SK-N-SH treated with all-trans-retinoic acid at 6 μM for 48 hours (cell line): ENCODE measurements around the gene CACHD1.

Source experiments
- ATAC-seq: fragments of 200-7000 bp; cut with Tn5 transposase; 3 replicates; pipeline ENCODE4 v1.9.1; 2020; ENCODE audit warnings: mild to moderate bottlenecking, moderate library complexity
- ARNTL ChIP-seq: fragments of 450-650 bp; formaldehyde crosslinking; IDR thresholded peaks from 2 replicates; pipeline ENCODE4 v1.5.0; 2020; ENCODE audit warnings: low read depth, mild to moderate bottlenecking, moderate library complexity, borderline replicate concordance
- CSDC2 ChIP-seq: fragments of 250-450 bp; sonication (Bioruptor Pico); IDR thresholded peaks from 2 replicates; pipeline ENCODE4 v1.5.0; 2020; ENCODE audit warnings: mild to moderate bottlenecking, moderate library complexity
- ESRRG ChIP-seq: fragments of 250-450 bp; sonication (Bioruptor Pico); IDR thresholded peaks from 2 replicates; pipeline ENCODE4 v1.6.1; 2021; ENCODE audit warnings: mild to moderate bottlenecking
- GLIS3 ChIP-seq: fragments of 250-450 bp; sonication (Bioruptor Pico); IDR thresholded peaks from 2 replicates; pipeline ENCODE4 v1.5.0; 2020; ENCODE audit warnings: mild to moderate bottlenecking, moderate library complexity
- ISL1 ChIP-seq: fragments of 250-450 bp; sonication (Bioruptor Pico); IDR thresholded peaks from 2 replicates; pipeline ENCODE4 v2.1.2; 2022; ENCODE audit warnings: mild to moderate bottlenecking, moderate library complexity
- OSR1 ChIP-seq: fragments of 250-450 bp; sonication (Bioruptor Pico); IDR thresholded peaks from 2 replicates; pipeline ENCODE4 v1.8.0; 2022; ENCODE audit warnings: moderate library complexity, mild to moderate bottlenecking, inconsistent platforms
- PPARA ChIP-seq: fragments of 250-450 bp; sonication (Bioruptor Pico); IDR thresholded peaks from 2 replicates; pipeline ENCODE4 v1.5.0; 2020; ENCODE audit warnings: mild to moderate bottlenecking, borderline replicate concordance
- RARB ChIP-seq: fragments of 250-450 bp; sonication (Bioruptor Pico); IDR thresholded peaks from 2 replicates; pipeline ENCODE4 v1.8.0; 2021; ENCODE audit warnings: mild to moderate bottlenecking, moderate library complexity
- SNAI2 ChIP-seq: fragments of 250-450 bp; sonication (Bioruptor Pico); IDR thresholded peaks from 2 replicates; pipeline ENCODE4 v1.5.0; 2020; ENCODE audit warnings: mild to moderate bottlenecking, moderate library complexity
- TCF4 ChIP-seq: fragments of 250-450 bp; sonication (Bioruptor Pico); IDR thresholded peaks from 2 replicates; pipeline ENCODE4 v1.8.0; 2021; ENCODE audit warnings: mild to moderate bottlenecking, moderate library complexity, borderline replicate concordance
- TOX ChIP-seq: fragments of 250-450 bp; sonication (Bioruptor Pico); IDR thresholded peaks from 2 replicates; pipeline ENCODE4 v1.8.0; 2021; ENCODE audit warnings: mild to moderate bottlenecking, moderate library complexity, borderline replicate concordance
- ZC3H10 ChIP-seq: fragments of 250-450 bp; sonication (Bioruptor Pico); IDR thresholded peaks from 2 replicates; pipeline ENCODE4 v1.5.1; 2021; ENCODE audit warnings: mild to moderate bottlenecking, moderate library complexity
- ZFP3 ChIP-seq: fragments of 250-450 bp; sonication (Bioruptor Pico); IDR thresholded peaks from 2 replicates; pipeline ENCODE4 v1.5.0; 2020; ENCODE audit warnings: mild to moderate bottlenecking, moderate library complexity
- ZFP30 ChIP-seq: fragments of 450-650 bp; formaldehyde crosslinking; IDR thresholded peaks from 2 replicates; pipeline ENCODE4 v1.5.0; 2022; ENCODE audit warnings: mild to moderate bottlenecking, moderate library complexity
- ZNF565 ChIP-seq: fragments of 450-650 bp; formaldehyde crosslinking; conservative IDR thresholded peaks from 2 replicates; pipeline ENCODE4 v1.5.0; 2020; ENCODE audit warnings: low read depth, mild to moderate bottlenecking, moderate library complexity
- ZNF70 ChIP-seq: fragments of 450-650 bp; formaldehyde crosslinking; IDR thresholded peaks from 2 replicates; pipeline ENCODE4 v1.5.0; 2020; ENCODE audit warnings: mild to moderate bottlenecking, moderate library complexity
- ZNF8 ChIP-seq: fragments of 450-650 bp; formaldehyde crosslinking; IDR thresholded peaks from 2 replicates; pipeline ENCODE4 v1.5.0; 2020; ENCODE audit warnings: mild to moderate bottlenecking, moderate library complexity
- TF ChIP-seq, protein P1 (sequence below): fragments of 250-450 bp; sonication (Bioruptor Pico); IDR thresholded peaks from 2 replicates; pipeline ENCODE4 v1.8.0; 2021; ENCODE audit warnings: low read depth, mild to moderate bottlenecking, moderate library complexity, borderline replicate concordance
- TF ChIP-seq, protein P2 (sequence below): fragments of 250-450 bp; sonication (Bioruptor Pico); IDR thresholded peaks from 2 replicates; pipeline ENCODE4 v1.5.1; 2021; ENCODE audit warnings: mild to moderate bottlenecking, moderate library complexity
- TF ChIP-seq, protein P3 (sequence below): fragments of 250-450 bp; sonication (Bioruptor Pico); IDR thresholded peaks from 2 replicates; pipeline ENCODE4 v1.5.1; 2020; ENCODE audit warnings: low read depth, mild to moderate bottlenecking, moderate library complexity
- TF ChIP-seq, protein P4 (sequence below): fragments of 250-450 bp; sonication (Bioruptor Pico); IDR thresholded peaks from 2 replicates; pipeline ENCODE4 v1.8.0; 2020; ENCODE audit warnings: mild to moderate bottlenecking, moderate library complexity, borderline replicate concordance
- TF ChIP-seq, protein P5 (sequence below): fragments of 250-450 bp; sonication (Bioruptor Pico); IDR thresholded peaks from 2 replicates; pipeline ENCODE4 v1.5.0; 2020; ENCODE audit warnings: mild to moderate bottlenecking, moderate library complexity

CACHD1 gene

DNA sequence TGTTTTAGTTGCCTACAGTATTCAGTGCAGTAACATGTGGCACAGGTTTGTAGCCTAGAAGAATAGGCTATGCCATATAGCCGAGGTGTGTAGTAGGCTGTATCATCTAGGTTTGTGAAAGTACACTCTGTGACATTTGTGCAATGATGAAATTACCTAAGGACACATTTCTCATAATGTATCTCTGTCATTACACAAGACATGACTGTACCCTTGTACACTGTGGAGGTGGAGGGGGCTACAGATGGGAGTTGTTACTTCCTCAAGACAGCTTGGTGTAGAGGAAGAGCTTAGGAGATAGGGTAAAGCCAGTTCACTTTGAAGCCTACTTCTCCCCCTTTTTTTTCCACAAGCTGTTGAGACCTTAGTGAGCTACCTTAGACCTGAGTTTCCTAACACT, 215.3 kb downstream of the CACHD1 start:
- no peak for TF ChIP-seq OSR1 (CRISPR knock-in tag)
- TF ChIP-seq, protein P1, sequence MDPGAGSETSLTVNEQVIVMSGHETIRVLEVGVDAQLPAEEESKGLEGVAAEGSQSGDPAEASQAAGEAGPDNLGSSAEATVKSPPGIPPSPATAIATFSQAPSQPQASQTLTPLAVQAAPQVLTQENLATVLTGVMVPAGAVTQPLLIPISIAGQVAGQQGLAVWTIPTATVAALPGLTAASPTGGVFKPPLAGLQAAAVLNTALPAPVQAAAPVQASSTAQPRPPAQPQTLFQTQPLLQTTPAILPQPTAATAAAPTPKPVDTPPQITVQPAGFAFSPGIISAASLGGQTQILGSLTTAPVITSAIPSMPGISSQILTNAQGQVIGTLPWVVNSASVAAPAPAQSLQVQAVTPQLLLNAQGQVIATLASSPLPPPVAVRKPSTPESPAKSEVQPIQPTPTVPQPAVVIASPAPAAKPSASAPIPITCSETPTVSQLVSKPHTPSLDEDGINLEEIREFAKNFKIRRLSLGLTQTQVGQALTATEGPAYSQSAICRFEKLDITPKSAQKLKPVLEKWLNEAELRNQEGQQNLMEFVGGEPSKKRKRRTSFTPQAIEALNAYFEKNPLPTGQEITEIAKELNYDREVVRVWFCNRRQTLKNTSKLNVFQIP (CRISPR knock-in tag): no peak
- no peak for TF ChIP-seq TCF4 (CRISPR knock-in tag)
- TF ChIP-seq SNAI2 (CRISPR knock-in tag): no peak
- TF ChIP-seq ZC3H10: no peak
- no peak for TF ChIP-seq ESRRG (CRISPR knock-in tag)
- no peak for TF ChIP-seq ISL1 (CRISPR knock-in tag)
- TF ChIP-seq GLIS3: no peak
- TF ChIP-seq ZNF565 (CRISPR knock-in tag): no peak
- TF ChIP-seq ZFP3: no peak
- TF ChIP-seq ZFP30: no peak
- no peak for TF ChIP-seq PPARA (CRISPR knock-in tag)
- no peak for TF ChIP-seq CSDC2 (CRISPR knock-in tag)
- TF ChIP-seq, protein P2, sequence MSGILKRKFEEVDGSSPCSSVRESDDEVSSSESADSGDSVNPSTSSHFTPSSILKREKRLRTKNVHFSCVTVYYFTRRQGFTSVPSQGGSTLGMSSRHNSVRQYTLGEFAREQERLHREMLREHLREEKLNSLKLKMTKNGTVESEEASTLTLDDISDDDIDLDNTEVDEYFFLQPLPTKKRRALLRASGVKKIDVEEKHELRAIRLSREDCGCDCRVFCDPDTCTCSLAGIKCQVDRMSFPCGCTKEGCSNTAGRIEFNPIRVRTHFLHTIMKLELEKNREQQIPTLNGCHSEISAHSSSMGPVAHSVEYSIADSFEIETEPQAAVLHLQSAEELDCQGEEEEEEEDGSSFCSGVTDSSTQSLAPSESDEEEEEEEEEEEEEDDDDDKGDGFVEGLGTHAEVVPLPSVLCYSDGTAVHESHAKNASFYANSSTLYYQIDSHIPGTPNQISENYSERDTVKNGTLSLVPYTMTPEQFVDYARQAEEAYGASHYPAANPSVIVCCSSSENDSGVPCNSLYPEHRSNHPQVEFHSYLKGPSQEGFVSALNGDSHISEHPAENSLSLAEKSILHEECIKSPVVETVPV (CRISPR knock-in tag): no peak
- TF ChIP-seq ZNF70: no peak
- no peak for TF ChIP-seq TOX (CRISPR knock-in tag)
- TF ChIP-seq ZNF8: no peak
- TF ChIP-seq, protein P3, sequence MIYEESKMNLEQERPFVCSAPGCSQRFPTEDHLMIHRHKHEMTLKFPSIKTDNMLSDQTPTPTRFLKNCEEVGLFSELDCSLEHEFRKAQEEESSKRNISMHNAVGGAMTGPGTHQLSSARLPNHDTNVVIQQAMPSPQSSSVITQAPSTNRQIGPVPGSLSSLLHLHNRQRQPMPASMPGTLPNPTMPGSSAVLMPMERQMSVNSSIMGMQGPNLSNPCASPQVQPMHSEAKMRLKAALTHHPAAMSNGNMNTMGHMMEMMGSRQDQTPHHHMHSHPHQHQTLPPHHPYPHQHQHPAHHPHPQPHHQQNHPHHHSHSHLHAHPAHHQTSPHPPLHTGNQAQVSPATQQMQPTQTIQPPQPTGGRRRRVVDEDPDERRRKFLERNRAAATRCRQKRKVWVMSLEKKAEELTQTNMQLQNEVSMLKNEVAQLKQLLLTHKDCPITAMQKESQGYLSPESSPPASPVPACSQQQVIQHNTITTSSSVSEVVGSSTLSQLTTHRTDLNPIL (CRISPR knock-in tag): no peak
- TF ChIP-seq, protein P4, sequence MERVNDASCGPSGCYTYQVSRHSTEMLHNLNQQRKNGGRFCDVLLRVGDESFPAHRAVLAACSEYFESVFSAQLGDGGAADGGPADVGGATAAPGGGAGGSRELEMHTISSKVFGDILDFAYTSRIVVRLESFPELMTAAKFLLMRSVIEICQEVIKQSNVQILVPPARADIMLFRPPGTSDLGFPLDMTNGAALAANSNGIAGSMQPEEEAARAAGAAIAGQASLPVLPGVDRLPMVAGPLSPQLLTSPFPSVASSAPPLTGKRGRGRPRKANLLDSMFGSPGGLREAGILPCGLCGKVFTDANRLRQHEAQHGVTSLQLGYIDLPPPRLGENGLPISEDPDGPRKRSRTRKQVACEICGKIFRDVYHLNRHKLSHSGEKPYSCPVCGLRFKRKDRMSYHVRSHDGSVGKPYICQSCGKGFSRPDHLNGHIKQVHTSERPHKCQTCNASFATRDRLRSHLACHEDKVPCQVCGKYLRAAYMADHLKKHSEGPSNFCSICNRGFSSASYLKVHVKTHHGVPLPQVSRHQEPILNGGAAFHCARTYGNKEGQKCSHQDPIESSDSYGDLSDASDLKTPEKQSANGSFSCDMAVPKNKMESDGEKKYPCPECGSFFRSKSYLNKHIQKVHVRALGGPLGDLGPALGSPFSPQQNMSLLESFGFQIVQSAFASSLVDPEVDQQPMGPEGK (CRISPR knock-in tag): no peak
- no peak for TF ChIP-seq ARNTL (CRISPR knock-in tag)
- TF ChIP-seq, all 23 proteins: peak for 0
- no peak for ATAC-seq

DNA sequence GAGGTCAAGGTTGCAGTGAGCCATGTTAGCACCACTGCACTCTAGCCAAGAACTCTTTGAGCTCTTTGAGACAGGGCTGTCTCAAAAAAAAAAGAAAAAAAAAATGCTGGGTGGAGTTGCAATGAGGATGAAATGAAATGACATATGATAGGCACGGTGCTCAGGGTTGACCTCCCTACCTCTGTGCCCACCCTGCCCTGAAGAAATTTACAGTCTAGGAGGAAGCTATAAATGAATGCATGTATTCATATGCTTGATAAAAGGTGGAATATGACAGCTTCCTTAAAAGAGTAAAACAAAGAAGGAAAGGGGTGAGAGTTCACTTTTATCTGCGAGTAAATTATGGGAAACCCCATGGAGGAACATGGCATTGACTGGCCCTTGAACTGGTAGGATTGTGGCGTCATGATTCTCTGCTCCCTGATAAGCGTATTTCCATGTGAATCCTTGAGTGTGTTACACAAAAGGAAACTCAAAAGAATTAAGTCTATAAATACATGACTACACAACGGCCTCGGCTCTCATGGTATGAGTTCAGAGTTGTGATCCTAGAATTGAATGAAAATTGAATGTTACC, 215.9 kb downstream of the CACHD1 start:
- ATAC-seq: no peak
- TF ChIP-seq, protein P5, sequence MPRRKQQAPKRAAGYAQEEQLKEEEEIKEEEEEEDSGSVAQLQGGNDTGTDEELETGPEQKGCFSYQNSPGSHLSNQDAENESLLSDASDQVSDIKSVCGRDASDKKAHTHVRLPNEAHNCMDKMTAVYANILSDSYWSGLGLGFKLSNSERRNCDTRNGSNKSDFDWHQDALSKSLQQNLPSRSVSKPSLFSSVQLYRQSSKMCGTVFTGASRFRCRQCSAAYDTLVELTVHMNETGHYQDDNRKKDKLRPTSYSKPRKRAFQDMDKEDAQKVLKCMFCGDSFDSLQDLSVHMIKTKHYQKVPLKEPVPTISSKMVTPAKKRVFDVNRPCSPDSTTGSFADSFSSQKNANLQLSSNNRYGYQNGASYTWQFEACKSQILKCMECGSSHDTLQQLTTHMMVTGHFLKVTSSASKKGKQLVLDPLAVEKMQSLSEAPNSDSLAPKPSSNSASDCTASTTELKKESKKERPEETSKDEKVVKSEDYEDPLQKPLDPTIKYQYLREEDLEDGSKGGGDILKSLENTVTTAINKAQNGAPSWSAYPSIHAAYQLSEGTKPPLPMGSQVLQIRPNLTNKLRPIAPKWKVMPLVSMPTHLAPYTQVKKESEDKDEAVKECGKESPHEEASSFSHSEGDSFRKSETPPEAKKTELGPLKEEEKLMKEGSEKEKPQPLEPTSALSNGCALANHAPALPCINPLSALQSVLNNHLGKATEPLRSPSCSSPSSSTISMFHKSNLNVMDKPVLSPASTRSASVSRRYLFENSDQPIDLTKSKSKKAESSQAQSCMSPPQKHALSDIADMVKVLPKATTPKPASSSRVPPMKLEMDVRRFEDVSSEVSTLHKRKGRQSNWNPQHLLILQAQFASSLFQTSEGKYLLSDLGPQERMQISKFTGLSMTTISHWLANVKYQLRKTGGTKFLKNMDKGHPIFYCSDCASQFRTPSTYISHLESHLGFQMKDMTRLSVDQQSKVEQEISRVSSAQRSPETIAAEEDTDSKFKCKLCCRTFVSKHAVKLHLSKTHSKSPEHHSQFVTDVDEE (CRISPR knock-in tag): no peak
- no peak for TF ChIP-seq PPARA (CRISPR knock-in tag)
- no peak for TF ChIP-seq ZNF8
- no peak for TF ChIP-seq TOX (CRISPR knock-in tag)
- no peak for TF ChIP-seq ISL1 (CRISPR knock-in tag)
- no peak for TF ChIP-seq ZFP30
- TF ChIP-seq ZFP3: no peak
- TF ChIP-seq, protein P1 (CRISPR knock-in tag): no peak
- no peak for TF ChIP-seq TCF4 (CRISPR knock-in tag)
- TF ChIP-seq, protein P2 (CRISPR knock-in tag): no peak
- TF ChIP-seq, protein P4 (CRISPR knock-in tag): no peak
- no peak for TF ChIP-seq GLIS3
- TF ChIP-seq, protein P3 (CRISPR knock-in tag): no peak
- TF ChIP-seq SNAI2 (CRISPR knock-in tag): no peak
- no peak for TF ChIP-seq RARB
- TF ChIP-seq CSDC2 (CRISPR knock-in tag): no peak
- no peak for TF ChIP-seq OSR1 (CRISPR knock-in tag)
